ENCODE data around the gene AGO1.
A peak's percentile ranks its signal among the peaks of the same experiment; 100 is the strongest.
"Not testable (repeated sequence)": the region's sequence is repeated elsewhere in the genome, so short reads cannot be mapped to it uniquely, and the experiment has no call there.

The AGO1 gene

GRCh38 chr1:35856964-35857363, 26.0 kb upstream of the AGO1 start:
- TF ChIP-seq CTCF (IDR thresholded peaks at IDR 0.05; ENCODE audit: extremely low read depth, missing control alignments): no peak
- DNase-seq (ENCODE audit: low spot score): no peak

GRCh38 chr1:35857830-35858229, 25.2 kb upstream of the AGO1 start:
- no peak for DNase-seq (ENCODE audit: low spot score)
- peak; percentile 20 for TF ChIP-seq CTCF (IDR thresholded peaks at IDR 0.05; ENCODE audit: extremely low read depth, missing control alignments)

GRCh38 chr1:35860696-35861095, 22.3 kb upstream of the AGO1 start:
- DNase-seq (ENCODE audit: low spot score): no peak
- TF ChIP-seq CTCF (IDR thresholded peaks at IDR 0.05; ENCODE audit: extremely low read depth, missing control alignments): no peak

- DNase-seq (ENCODE audit: low spot score): no peak
- TF ChIP-seq CTCF (IDR thresholded peaks at IDR 0.05; ENCODE audit: extremely low read depth, missing control alignments): no peak
Observed at GRCh38 chr1:35863136-35863535, 19.9 kb upstream of the AGO1 start.

- TF ChIP-seq CTCF (IDR thresholded peaks at IDR 0.05; ENCODE audit: extremely low read depth, missing control alignments): no peak
- no peak for DNase-seq (ENCODE audit: low spot score)
Observed at GRCh38 chr1:35863881-35864625, 19.0 kb upstream of the AGO1 start.

GRCh38 chr1:35864813-35865212, 18.2 kb upstream of the AGO1 start:
- no peak for TF ChIP-seq CTCF (IDR thresholded peaks at IDR 0.05; ENCODE audit: extremely low read depth, missing control alignments)

GRCh38 chr1:35866991-35867390, 16.0 kb upstream of the AGO1 start:
- no peak for TF ChIP-seq CTCF (IDR thresholded peaks at IDR 0.05; ENCODE audit: extremely low read depth, missing control alignments)
- DNase-seq (ENCODE audit: low spot score): no peak

More at GRCh38 chr1:35864813-35865212, 18.2 kb upstream of the AGO1 start:
- no peak for DNase-seq (ENCODE audit: low spot score)

- not testable (repeated sequence) for DNase-seq (ENCODE audit: low spot score)
Observed at GRCh38 chr1:35869245-35869950, 13.6 kb upstream of the AGO1 start.
